Type B pancreatic cell (in vitro differentiated cells): Measurements from ENCODE around the gene ATXN2. TPM values are rescaled to one million over a fixed set of nuclear protein-coding genes. Genes with fewer than 3 reads are reported as not detected.

ENCODE experiments used
- DNase-seq: peaks from one replicate; pipeline ENCODE4 v3.0.0; 2021; ENCODE audit warnings: mixed read lengths; ENCODE audit not compliant: unreplicated experiment; ENCODE audit errors: extremely low spot score
- H3K27ac Mint-ChIP-seq: 2 replicates; pipeline ENCODE4 v1.8.0; 2021; ENCODE audit warnings: mild to moderate bottlenecking, mixed read lengths
- H3K27me3 Mint-ChIP-seq: 2 replicates; pipeline ENCODE4 v1.8.0; 2021; ENCODE audit warnings: mixed read lengths
- H3K36me3 Mint-ChIP-seq: 2 replicates; pipeline ENCODE4 v1.8.0; 2021; ENCODE audit warnings: mixed read lengths
- H3K4me1 Mint-ChIP-seq: one replicate; pipeline ENCODE4 v1.8.0; 2021; ENCODE audit warnings: mixed read lengths; ENCODE audit not compliant: unreplicated experiment
- H3K4me3 Mint-ChIP-seq: 2 replicates; pipeline ENCODE4 v1.8.0; 2021; ENCODE audit warnings: mild to moderate bottlenecking, mixed read lengths
- H3K9me3 Mint-ChIP-seq: 2 replicates; pipeline ENCODE4 v1.8.0; 2021; ENCODE audit warnings: mixed read lengths
- total RNA-seq: library from RNA; stranded (reverse); gene quantifications from 2 replicates; pipeline ENCODE4 v1.2.1, GENCODE V29; 2021; ENCODE audit warnings: low replicate concordance
- TF ChIP-seq, protein P1 (sequence below): fragments of 200-600 bp; sonication (generic); conservative IDR thresholded peaks from 2 replicates; pipeline ENCODE4 v1.5.0; 2021; ENCODE audit warnings: antibody characterized with exemption, mild to moderate bottlenecking

Gene ATXN2
- total RNA-seq, 1 donor from 2014 or later, result 80.9 TPM

DNA sequence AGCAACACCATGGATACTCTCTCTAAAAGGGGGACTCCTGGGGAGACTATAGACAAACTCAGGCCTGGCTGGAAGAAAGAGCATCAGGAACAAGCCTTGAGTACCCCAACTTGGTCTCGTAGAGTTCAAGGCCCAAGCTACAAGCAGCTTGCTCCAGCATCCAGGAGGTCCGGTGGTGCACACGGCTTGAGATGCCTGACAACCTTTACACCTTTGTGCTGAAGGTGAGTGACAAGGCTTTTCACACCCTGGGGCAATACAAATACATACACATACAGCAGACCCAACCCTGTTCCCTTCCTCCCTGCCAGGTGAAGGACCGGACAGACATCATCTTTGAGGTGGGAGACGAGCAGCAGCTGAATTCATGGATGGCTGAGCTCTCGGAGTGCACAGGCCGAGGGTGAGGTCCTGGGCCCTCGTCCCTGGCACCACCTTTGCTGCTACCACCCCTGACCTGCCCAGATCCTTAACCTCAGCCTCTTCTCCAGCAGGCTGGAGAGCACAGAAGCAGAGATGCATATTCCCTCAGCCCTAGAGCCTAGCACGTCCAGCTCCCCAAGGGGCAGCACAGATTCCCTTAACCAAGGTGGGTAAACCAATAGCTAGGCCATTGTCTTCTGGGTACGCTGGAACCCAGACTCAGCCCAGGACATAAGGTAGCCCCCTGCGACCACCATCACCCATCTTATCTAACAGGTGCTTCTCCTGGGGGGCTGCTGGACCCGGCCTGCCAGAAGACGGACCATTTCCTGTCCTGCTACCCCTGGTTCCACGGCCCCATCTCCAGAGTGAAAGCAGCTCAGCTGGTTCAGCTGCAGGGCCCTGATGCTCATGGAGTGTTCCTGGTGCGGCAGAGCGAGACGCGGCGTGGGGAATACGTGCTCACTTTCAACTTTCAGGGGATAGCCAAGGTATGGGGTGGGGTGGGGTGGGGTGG lies 152.2 kb downstream of the ATXN2 start:
- no peak overlapping the region for H3K4me3 Mint-ChIP-seq
- H3K9me3 Mint-ChIP-seq, result no peaks in the 10 kb centered on the region
- TF ChIP-seq, protein P1, sequence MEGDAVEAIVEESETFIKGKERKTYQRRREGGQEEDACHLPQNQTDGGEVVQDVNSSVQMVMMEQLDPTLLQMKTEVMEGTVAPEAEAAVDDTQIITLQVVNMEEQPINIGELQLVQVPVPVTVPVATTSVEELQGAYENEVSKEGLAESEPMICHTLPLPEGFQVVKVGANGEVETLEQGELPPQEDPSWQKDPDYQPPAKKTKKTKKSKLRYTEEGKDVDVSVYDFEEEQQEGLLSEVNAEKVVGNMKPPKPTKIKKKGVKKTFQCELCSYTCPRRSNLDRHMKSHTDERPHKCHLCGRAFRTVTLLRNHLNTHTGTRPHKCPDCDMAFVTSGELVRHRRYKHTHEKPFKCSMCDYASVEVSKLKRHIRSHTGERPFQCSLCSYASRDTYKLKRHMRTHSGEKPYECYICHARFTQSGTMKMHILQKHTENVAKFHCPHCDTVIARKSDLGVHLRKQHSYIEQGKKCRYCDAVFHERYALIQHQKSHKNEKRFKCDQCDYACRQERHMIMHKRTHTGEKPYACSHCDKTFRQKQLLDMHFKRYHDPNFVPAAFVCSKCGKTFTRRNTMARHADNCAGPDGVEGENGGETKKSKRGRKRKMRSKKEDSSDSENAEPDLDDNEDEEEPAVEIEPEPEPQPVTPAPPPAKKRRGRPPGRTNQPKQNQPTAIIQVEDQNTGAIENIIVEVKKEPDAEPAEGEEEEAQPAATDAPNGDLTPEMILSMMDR, result no peak
- peaks cover 20% of the 10 kb centered on the region for H3K4me1 Mint-ChIP-seq
- peak overlapping the region; percentile 17 for H3K27ac Mint-ChIP-seq
- H3K36me3 Mint-ChIP-seq, result peaks cover 22% of the 10 kb centered on the region
- H3K27me3 Mint-ChIP-seq, result no peaks in the 10 kb centered on the region
- DNase-seq, result peak; percentile 48

DNA sequence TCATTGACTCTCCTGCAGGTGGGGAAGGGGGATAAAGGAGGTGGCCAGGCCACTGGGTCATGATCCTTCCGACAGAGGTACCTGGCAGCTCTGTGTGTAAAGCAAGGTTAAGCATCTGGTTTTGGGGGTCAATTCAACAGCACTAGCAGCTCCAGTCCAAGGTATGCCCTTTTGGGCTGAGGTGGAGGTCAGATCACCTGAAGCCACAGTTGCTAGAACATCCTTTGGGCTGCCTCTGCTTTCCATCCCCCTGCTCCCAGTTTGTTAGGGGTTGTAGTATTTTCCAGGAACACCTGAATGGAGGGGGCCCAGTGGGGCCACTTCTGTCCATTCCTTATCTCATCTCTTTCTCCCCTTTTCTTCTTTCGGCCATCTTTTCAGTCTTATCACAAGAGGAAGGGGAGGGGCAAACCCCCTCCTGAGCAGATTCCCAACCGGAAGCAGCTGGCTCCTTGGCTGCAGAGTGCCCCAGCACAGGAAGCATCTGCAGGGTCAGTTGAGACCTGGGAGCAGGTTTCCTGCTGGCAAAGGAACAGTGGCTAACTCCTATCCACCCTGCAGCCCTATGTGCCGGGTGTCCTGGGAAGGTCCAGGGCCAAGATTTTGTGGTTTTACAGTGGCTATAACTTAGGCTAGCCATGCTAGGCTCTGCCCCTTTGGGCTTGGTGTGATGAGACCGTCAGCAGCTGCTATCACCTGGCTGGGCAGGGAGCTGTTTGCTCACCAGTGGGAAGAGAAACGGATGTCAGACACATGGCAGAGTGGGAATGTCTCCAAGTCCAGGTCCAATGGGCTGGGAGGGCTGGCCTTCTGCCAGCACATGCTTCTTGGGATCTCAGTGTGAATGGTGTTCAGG lies 153.2 kb downstream of the ATXN2 start:
- TF ChIP-seq, protein P1, result no peak
- peaks cover 18% of the 10 kb centered on the region for H3K36me3 Mint-ChIP-seq
- H3K4me3 Mint-ChIP-seq, result no peak overlapping the region
- H3K27me3 Mint-ChIP-seq, result no peaks in the 10 kb centered on the region
- peak; percentile 60 for DNase-seq
- H3K9me3 Mint-ChIP-seq, result no peaks in the 10 kb centered on the region
- H3K4me1 Mint-ChIP-seq, result peaks cover 16% of the 10 kb centered on the region
- peak overlapping the region; percentile 17 for H3K27ac Mint-ChIP-seq

DNA sequence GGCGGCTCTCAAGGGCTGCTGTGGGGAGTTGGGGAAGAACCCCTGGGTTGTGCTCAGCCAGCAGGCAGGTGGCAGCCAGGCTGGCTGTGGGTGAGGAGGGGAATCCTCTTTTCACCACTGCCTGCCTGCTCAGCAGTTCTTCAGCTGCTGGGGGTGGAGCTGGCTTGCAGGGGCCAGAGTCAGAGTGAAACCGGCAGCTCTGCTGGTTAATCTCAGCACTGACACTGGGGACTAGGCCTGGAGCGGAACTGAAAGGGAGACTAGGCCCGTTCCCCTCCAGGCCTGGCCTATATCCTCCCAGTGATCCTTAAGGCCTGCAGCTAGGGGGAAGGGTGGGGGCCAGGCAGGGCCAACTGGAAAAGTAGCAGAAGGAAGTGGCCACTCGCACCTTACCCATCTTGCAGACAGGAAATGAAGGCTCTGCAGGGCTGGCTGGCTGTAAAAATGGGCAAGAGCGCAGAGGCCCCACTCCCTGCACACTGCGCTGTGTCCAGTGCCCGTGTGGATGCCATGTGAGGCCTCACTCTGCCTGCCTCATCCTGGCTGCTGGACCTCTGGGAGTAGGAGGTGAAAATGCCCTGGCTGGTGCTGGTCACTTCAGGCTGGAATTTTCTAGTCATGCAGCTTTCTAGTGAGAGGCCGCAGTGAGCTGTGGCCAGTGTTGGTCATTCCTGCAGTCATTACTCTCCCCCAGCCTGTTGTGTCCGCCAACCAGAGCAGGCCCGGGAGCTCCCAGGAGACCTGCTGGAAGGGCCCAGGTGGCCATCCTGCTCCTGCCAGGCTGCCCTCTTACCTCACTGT lies 154.0 kb downstream of the ATXN2 start:
- Mint-ChIP-seq H3K9me3 (no peaks in the 10 kb centered on the region), H3K4me3 (no peak overlapping the region), H3K4me1 (peaks cover 16% of the 10 kb centered on the region), H3K27ac (no peak overlapping the region), H3K36me3 (peaks cover 13% of the 10 kb centered on the region), H3K27me3 (no peaks in the 10 kb centered on the region)
- peak; percentile 65 for DNase-seq
- TF ChIP-seq, protein P1, result no peak

DNA sequence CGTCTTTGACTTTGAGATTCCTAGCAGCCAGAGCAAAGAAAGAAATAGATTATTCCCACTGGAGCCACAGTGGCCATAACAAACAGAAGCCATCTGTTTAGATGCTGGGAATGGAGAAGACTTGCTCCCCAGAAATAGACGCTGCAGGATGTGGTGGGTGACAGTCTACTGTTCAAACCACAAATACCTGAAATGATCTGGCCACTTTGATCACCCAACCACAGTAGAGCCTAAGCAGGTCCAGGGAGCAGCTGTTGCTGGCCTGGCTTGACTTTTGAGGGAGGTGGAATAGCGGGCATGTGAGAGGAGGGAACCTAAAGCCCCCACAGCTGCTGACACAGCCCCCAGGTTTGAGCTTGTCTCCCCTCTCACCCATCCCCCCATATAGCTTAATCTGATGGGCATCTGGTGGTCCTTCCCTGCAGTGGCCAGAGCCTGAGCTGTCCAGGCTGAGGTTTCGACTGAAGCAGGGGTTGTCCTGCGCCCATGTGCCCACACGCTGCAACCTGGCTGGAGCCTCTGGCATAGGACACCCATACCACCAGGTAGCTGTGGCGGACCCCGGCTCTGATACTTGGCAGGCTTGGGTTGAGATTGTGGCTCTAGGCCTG lies 154.7 kb downstream of the ATXN2 start:
- TF ChIP-seq, protein P1, result no peak
- no peaks in the 10 kb centered on the region for H3K27me3 Mint-ChIP-seq
- no peaks in the 10 kb centered on the region for H3K9me3 Mint-ChIP-seq
- DNase-seq, result peak; percentile 6
- H3K36me3 Mint-ChIP-seq, result peaks cover 13% of the 10 kb centered on the region
- H3K4me1 Mint-ChIP-seq, result peaks cover 15% of the 10 kb centered on the region
- no peak overlapping the region for H3K27ac Mint-ChIP-seq
- H3K4me3 Mint-ChIP-seq, result no peak overlapping the region

DNA sequence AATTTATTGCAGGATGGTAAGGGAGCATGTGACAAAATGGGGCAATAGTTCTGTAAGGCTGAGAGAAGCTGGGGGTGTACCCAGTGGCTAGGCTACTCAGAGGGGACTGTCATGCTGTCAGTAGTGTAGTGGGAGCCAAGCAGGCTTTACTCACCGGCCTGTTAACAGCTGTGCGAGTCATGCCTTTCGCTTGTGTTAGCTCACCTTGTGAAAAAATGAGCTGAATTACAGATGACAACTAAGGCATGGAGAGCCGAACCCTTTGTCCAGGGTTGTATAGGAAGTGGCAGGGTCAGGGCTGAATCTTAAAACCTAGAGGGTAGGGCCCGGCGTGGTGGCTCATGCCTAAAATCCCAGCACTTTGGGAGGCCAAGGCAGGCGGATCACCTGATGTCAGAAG lies 155.5 kb downstream of the ATXN2 start:
- peaks cover 12% of the 10 kb centered on the region for H3K4me1 Mint-ChIP-seq
- no peaks in the 10 kb centered on the region for H3K27me3 Mint-ChIP-seq
- TF ChIP-seq, protein P1, result no peak
- DNase-seq, result no peak
- no peaks in the 10 kb centered on the region for H3K9me3 Mint-ChIP-seq
- H3K27ac Mint-ChIP-seq, result no peak overlapping the region
- peaks cover 8% of the 10 kb centered on the region for H3K36me3 Mint-ChIP-seq
- H3K4me3 Mint-ChIP-seq, result no peak overlapping the region
